Mucosa of stomach (tissue), 1 donor: ENCODE data around the gene AGTR1.

Experiments used
- H3K27me3 ChIP-seq: one replicate; pipeline ENCODE4 v1.7.0; 2013; ENCODE audit warnings: mild to moderate bottlenecking, low read length; ENCODE audit not compliant: control insufficient read depth, insufficient read depth
- H3K36me3 ChIP-seq: one replicate; pipeline ENCODE4 v1.7.0; 2013; ENCODE audit warnings: low read length; ENCODE audit not compliant: control insufficient read depth, insufficient read depth
- H3K4me1 ChIP-seq: one replicate; pipeline ENCODE4 v1.7.0; 2013; ENCODE audit warnings: mild to moderate bottlenecking, low read length; ENCODE audit not compliant: control insufficient read depth, insufficient read depth
- H3K4me3 ChIP-seq: one replicate; pipeline ENCODE4 v1.7.0; 2013; ENCODE audit warnings: low read length
- H3K9ac ChIP-seq: one replicate; pipeline ENCODE4 v1.7.0; 2013; ENCODE audit warnings: mild to moderate bottlenecking, low read length, moderate library complexity
- H3K9me3 ChIP-seq: one replicate; pipeline ENCODE4 v1.7.0; 2013; ENCODE audit warnings: mild to moderate bottlenecking, low read length, moderate library complexity; ENCODE audit not compliant: control insufficient read depth
- donor health status: Pancreatic carcinoma.

The AGTR1 gene

DNA sequence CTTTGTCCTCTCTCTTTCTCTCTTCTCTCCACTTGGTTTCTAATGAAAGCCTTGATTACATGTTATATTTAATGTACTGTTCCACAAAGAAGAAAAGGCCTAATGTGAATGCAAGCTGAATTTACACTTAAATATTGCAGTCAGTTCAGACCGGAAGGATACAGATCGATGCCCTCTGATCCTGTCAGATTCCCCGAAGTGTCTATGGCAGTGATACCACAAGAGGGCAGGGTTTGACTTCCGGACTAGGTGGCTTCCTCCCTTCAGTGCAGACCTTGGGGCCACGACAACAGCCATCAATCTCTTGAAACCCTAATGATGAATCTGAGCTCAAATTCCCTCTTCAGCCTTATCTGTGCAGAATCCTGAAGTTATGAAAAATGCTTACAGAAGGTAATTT is 29.5 kb downstream of the AGTR1 start:
- Histone ChIP-seq H3K4me1 (no peaks in the 10 kb centered on the region), H3K9ac (no peak overlapping the region), H3K36me3 (no peaks in the 10 kb centered on the region)

GRCh38 chr3:148728753-148729152 is 31.1 kb downstream of the AGTR1 start:
- Histone ChIP-seq H3K4me3 (no peak overlapping the region), H3K9me3 (no peaks in the 10 kb centered on the region), H3K4me1 (no peaks in the 10 kb centered on the region), H3K36me3 (no peaks in the 10 kb centered on the region), H3K27me3 (peaks cover 3% of the 10 kb centered on the region), H3K9ac (no peak overlapping the region)

More for the DNA sequence above, 29.5 kb downstream of the AGTR1 start:
- H3K27me3 ChIP-seq = peaks cover 3% of the 10 kb centered on the region
- no peaks in the 10 kb centered on the region for H3K9me3 ChIP-seq
- no peak overlapping the region for H3K4me3 ChIP-seq

DNA sequence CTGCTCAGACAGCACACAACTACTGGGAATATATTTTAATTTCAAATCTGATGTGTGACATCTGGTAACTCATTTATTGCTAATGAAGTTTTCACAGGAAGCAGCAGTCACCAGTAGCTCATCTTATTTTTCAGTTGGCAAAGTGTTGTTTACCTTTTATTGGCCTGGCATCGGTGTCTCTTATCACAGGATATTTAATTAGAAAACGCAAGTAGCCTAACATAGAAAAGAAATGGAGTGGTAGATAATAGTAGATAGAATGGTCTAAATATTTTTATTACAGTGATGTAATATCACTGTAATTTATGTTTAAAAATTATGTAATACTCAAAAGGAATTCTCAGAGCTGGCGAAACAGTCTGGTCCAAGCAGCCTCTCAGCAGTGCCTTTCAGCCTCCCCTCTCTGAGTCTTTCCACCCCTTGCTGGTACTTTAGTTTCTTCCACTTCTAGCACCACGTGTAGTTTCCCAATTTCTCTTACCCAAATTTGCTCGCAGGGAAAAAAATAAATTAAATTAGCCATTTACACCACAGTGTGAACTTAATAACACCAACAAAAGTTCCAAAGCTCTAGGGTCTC is 31.9 kb downstream of the AGTR1 start:
- Histone ChIP-seq H3K9me3 (no peaks in the 10 kb centered on the region), H3K4me1 (no peaks in the 10 kb centered on the region), H3K9ac (no peak overlapping the region), H3K4me3 (no peak overlapping the region), H3K27me3 (peaks cover 3% of the 10 kb centered on the region), H3K36me3 (no peaks in the 10 kb centered on the region)

- Histone ChIP-seq H3K27me3 (peaks cover 3% of the 10 kb centered on the region), H3K9me3 (no peaks in the 10 kb centered on the region), H3K36me3 (no peaks in the 10 kb centered on the region), H3K4me3 (no peak overlapping the region), H3K4me1 (no peaks in the 10 kb centered on the region), H3K9ac (no peak overlapping the region)
Observed at GRCh38 chr3:148730676-148731075, 33.0 kb downstream of the AGTR1 start.

- Histone ChIP-seq H3K4me3 (no peak overlapping the region), H3K27me3 (no peaks in the 10 kb centered on the region), H3K9ac (no peak overlapping the region), H3K36me3 (no peaks in the 10 kb centered on the region), H3K4me1 (no peaks in the 10 kb centered on the region), H3K9me3 (no peaks in the 10 kb centered on the region)
Observed at GRCh38 chr3:148735597-148735996, 37.9 kb downstream of the AGTR1 start.

- Histone ChIP-seq H3K4me3 (no peak overlapping the region), H3K9ac (no peak overlapping the region), H3K9me3 (no peaks in the 10 kb centered on the region), H3K36me3 (no peaks in the 10 kb centered on the region), H3K27me3 (no peaks in the 10 kb centered on the region), H3K4me1 (no peaks in the 10 kb centered on the region)
Observed at GRCh38 chr3:148736086-148736485, 38.4 kb downstream of the AGTR1 start.

- no peaks in the 10 kb centered on the region for H3K4me1 ChIP-seq
- no peak overlapping the region for H3K9ac ChIP-seq
- H3K9me3 ChIP-seq = no peaks in the 10 kb centered on the region
- no peak overlapping the region for H3K4me3 ChIP-seq
- no peaks in the 10 kb centered on the region for H3K36me3 ChIP-seq
- H3K27me3 ChIP-seq = no peaks in the 10 kb centered on the region
Observed at GRCh38 chr3:148737104-148737530, 39.4 kb downstream of the AGTR1 start.

DNA sequence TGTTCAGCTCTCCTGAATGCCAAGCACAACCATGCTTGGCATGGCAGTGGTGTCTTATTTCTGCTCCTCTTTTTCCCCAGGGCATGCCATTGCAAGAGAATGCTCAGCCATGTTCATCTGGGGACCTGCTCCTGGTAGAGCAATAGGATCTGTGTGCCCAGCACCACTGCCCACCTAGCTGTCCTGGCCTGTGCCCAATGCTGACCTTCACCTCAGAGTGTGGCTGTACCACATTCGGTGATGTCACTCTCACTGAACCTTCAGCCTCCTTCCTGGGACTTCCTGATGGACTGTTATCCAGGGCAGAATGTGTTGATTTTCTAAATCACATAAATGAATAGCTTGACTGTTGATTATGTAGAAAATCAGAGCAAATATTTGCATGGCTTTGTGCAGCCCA is 42.0 kb downstream of the AGTR1 start:
- Histone ChIP-seq H3K4me1 (no peaks in the 10 kb centered on the region), H3K27me3 (no peaks in the 10 kb centered on the region), H3K9ac (no peak overlapping the region), H3K4me3 (no peak overlapping the region), H3K36me3 (no peaks in the 10 kb centered on the region), H3K9me3 (no peaks in the 10 kb centered on the region)

DNA sequence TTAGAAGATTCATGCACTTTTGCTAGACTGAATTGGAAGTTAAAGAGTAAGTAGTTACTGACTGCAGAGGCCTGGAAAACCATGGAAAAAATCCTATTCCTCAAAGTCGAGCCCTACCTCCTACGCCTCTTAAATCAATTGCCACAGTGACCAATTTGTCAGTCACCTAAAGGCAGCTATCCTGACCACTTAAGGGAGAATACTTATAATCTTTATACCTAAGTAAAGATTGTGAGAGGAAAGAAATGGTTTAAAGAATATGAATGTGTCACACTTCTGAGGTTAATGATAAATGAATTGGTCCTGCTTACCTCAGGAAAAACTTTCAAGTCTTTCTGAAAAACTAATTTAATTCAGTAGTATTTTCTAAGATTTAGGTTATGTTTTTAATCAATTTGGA is 42.6 kb downstream of the AGTR1 start:
- no peak overlapping the region for H3K4me3 ChIP-seq
- no peaks in the 10 kb centered on the region for H3K4me1 ChIP-seq
- H3K36me3 ChIP-seq = no peaks in the 10 kb centered on the region
- H3K9ac ChIP-seq = no peak overlapping the region
- no peaks in the 10 kb centered on the region for H3K9me3 ChIP-seq
- no peaks in the 10 kb centered on the region for H3K27me3 ChIP-seq

- no peaks in the 10 kb centered on the region for H3K9me3 ChIP-seq
- H3K9ac ChIP-seq = no peak overlapping the region
- H3K4me3 ChIP-seq = no peak overlapping the region
- H3K4me1 ChIP-seq = no peaks in the 10 kb centered on the region
- H3K36me3 ChIP-seq = no peaks in the 10 kb centered on the region
- no peaks in the 10 kb centered on the region for H3K27me3 ChIP-seq
Observed at GRCh38 chr3:148741219-148741618, 43.5 kb downstream of the AGTR1 start.

DNA sequence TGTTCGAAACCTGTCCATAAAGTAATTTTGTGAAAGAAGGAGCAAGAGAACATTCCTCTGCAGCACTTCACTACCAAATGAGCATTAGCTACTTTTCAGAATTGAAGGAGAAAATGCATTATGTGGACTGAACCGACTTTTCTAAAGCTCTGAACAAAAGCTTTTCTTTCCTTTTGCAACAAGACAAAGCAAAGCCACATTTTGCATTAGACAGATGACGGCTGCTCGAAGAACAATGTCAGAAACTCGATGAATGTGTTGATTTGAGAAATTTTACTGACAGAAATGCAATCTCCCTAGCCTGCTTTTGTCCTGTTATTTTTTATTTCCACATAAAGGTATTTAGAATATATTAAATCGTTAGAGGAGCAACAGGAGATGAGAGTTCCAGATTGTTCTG is 44.4 kb downstream of the AGTR1 start:
- H3K36me3 ChIP-seq = no peaks in the 10 kb centered on the region
- no peaks in the 10 kb centered on the region for H3K27me3 ChIP-seq
- H3K4me1 ChIP-seq = no peaks in the 10 kb centered on the region
- no peak overlapping the region for H3K9ac ChIP-seq
- H3K4me3 ChIP-seq = no peak overlapping the region
- no peaks in the 10 kb centered on the region for H3K9me3 ChIP-seq

DNA sequence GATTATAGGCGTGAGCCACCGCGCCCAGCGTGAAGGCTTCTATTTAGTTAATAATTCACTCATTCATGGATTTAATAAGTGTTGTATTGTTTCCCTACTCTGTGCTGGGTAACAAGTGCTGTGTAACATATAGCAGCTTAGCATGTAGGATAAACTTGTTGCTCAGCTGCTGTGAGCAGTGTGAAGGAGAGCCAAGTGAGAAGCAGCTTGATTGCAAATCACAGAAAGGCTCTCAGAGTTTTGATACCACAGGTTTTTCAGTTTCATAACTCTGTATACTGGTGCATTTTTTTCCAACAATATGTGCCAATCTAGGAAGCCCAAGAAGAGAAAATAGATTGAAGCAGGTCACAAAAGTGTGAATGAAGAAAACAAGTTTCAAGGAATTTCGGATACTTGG is 48.4 kb downstream of the AGTR1 start:
- Histone ChIP-seq H3K4me1 (no peaks in the 10 kb centered on the region), H3K36me3 (no peaks in the 10 kb centered on the region), H3K9me3 (no peaks in the 10 kb centered on the region), H3K27me3 (no peaks in the 10 kb centered on the region), H3K9ac (no peak overlapping the region), H3K4me3 (no peak overlapping the region)

DNA sequence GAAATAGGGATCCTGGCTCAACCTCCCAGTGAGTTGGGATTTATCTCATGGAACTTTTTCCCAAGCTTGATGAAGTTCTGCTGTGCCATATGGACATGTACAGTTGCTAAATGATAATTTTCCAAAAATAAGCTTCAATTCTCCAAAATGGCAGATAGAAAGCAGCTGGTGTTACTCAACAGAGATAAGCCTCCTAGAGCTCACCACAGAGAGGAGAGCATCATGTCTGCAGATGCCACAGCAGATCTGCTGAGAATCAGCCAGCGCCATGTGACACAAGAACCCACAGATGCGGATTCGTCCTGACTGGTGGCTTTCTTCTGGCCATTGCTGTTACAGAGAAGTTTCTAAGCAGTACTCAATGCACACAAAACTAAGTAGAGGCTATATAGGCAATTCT is 50.6 kb downstream of the AGTR1 start:
- Histone ChIP-seq H3K4me1 (no peaks in the 10 kb centered on the region), H3K9me3 (no peaks in the 10 kb centered on the region)

More for the DNA sequence above, 50.6 kb downstream of the AGTR1 start:
- Histone ChIP-seq H3K36me3 (no peaks in the 10 kb centered on the region), H3K4me3 (no peak overlapping the region), H3K9ac (no peak overlapping the region), H3K27me3 (no peaks in the 10 kb centered on the region)
